ENCODE data around the gene GULP1. TPM values are rescaled to one million over a fixed set of nuclear protein-coding genes. Genes with fewer than 3 reads are reported as not detected.

The GULP1 gene
- total and polyA plus RNA-seq, 2 of the 13 experiments (the other 11 are each of a cell fraction or from before 2014, with no cell fraction given): 0.15 TPM; not detected in 1

DNA sequence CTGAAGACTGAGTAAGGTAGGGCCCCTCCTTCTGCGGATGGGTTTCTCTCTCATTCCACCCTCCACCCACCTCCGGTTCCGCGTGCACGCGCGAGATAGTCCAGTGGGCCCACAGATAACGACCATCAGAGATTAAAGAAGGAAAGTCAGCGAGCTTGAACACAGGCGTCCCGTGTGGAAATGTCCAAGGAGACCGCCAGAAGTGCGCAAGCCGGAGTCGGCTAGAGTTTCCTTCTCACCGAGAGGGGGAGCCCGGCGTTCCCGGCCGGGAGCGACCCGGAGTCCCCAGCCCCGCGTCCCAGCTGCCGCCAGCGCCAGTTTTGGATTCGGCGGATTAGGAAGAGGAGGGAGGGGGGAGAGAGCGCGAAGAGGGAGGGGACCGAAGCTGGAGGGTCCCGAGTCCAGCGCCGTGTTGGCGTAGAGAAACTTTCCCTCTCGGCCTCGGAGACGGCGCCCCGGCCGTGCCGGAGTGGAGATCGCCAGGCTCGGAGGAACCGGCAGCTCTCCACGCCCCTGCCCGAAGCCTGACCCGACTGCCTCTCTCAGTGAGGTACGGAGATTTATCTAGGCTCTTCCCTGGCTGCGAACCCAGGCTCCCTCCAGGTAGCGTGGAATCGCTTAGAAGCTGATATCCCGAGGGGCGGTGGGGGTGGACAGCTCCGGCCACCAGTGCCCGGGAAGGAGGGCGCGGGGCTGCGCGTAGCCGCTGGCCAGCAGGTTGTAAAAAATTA lies at the start of gene GULP1 (continued):
- TF ChIP-seq, protein P1, sequence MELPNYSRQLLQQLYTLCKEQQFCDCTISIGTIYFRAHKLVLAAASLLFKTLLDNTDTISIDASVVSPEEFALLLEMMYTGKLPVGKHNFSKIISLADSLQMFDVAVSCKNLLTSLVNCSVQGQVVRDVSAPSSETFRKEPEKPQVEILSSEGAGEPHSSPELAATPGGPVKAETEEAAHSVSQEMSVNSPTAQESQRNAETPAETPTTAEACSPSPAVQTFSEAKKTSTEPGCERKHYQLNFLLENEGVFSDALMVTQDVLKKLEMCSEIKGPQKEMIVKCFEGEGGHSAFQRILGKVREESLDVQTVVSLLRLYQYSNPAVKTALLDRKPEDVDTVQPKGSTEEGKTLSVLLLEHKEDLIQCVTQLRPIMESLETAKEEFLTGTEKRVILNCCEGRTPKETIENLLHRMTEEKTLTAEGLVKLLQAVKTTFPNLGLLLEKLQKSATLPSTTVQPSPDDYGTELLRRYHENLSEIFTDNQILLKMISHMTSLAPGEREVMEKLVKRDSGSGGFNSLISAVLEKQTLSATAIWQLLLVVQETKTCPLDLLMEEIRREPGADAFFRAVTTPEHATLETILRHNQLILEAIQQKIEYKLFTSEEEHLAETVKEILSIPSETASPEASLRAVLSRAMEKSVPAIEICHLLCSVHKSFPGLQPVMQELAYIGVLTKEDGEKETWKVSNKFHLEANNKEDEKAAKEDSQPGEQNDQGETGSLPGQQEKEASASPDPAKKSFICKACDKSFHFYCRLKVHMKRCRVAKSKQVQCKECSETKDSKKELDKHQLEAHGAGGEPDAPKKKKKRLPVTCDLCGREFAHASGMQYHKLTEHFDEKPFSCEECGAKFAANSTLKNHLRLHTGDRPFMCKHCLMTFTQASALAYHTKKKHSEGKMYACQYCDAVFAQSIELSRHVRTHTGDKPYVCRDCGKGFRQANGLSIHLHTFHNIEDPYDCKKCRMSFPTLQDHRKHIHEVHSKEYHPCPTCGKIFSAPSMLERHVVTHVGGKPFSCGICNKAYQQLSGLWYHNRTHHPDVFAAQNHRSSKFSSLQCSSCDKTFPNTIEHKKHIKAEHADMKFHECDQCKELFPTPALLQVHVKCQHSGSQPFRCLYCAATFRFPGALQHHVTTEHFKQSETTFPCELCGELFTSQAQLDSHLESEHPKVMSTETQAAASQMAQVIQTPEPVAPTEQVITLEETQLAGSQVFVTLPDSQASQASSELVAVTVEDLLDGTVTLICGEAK (IDR thresholded peaks at IDR 0.05): no peak
- TF ChIP-seq, protein P1 (CRISPR knock-in tag; IDR thresholded peaks at IDR 0.05): no peak
- TF ChIP-seq ARNT2 (CRISPR knock-in tag; IDR thresholded peaks at IDR 0.05; ENCODE audit: low read depth) (no peak), ZNF670 (CRISPR knock-in tag; IDR thresholded peaks at IDR 0.05; ENCODE audit: borderline replicate concordance) (no peak), ZMYM4 (CRISPR knock-in tag; IDR thresholded peaks at IDR 0.05) (no peak; the same call in 1 of the 2 replicates), ZNF33A (CRISPR knock-in tag; IDR thresholded peaks at IDR 0.05; ENCODE audit: borderline replicate concordance) (no peak), NCOR1 (IDR thresholded peaks at IDR 0.05; ENCODE audit: borderline replicate concordance, low read length) (no peak), RARG (CRISPR knock-in tag; IDR thresholded peaks at IDR 0.05; ENCODE audit: low read depth) (no peak), FOXO1 (CRISPR knock-in tag; IDR thresholded peaks at IDR 0.05) (no peak), ZNF44 (CRISPR knock-in tag; IDR thresholded peaks at IDR 0.05) (peak; percentile 38; the same call in 1 of the 2 replicates), SOX5 (CRISPR knock-in tag; IDR thresholded peaks at IDR 0.05; ENCODE audit: borderline replicate concordance) (no peak), HIVEP1 (CRISPR knock-in tag; IDR thresholded peaks at IDR 0.05) (no peak), SRY (CRISPR knock-in tag; IDR thresholded peaks at IDR 0.05) (no peak), ZNF569 (CRISPR knock-in tag; IDR thresholded peaks at IDR 0.05; ENCODE audit: borderline replicate concordance) (no peak), ZNF33B (CRISPR knock-in tag; IDR thresholded peaks at IDR 0.05) (no peak), ZNF749 (CRISPR knock-in tag; IDR thresholded peaks at IDR 0.05; ENCODE audit: borderline replicate concordance) (no peak), ZFP82 (CRISPR knock-in tag; IDR thresholded peaks at IDR 0.05; ENCODE audit: borderline replicate concordance) (no peak), NFYC (CRISPR knock-in tag; IDR thresholded peaks at IDR 0.05) (no peak), ZNF460 (CRISPR knock-in tag; IDR thresholded peaks at IDR 0.05; ENCODE audit: borderline replicate concordance) (no peak), SP5 (CRISPR knock-in tag; IDR thresholded peaks at IDR 0.05; ENCODE audit: borderline replicate concordance, low read depth) (no peak), THAP8 (CRISPR knock-in tag; IDR thresholded peaks at IDR 0.05; ENCODE audit: borderline replicate concordance) (no peak), HNRNPH1 (optimal IDR thresholded peaks at IDR 0.05; ENCODE audit: low read depth, low read length) (no peak)

Measured in HepG2 (cell line).